SK-N-DZ (cell line): ENCODE data around the gene SCARF1.

Experiments
- DNase-seq: peaks from one replicate; pipeline ENCODE4 v3.0.0-alpha.2; 2015; ENCODE audit warnings: low spot score
- small RNA-seq, 2 experiments: library from RNA; depleted of rRNA; stranded (forward); fragments of <200 nt; gene quantifications; one replicate each; pipeline ENCODE3, GENCODE V24; 2014

Gene SCARF1

GRCh38 chr17:1598399-1599095, 47.0 kb downstream of the SCARF1 start:
- no peak for DNase-seq

- DNase-seq = no peak
These were observed 47.6 kb downstream of the SCARF1 start for GRCh38 chr17:1597861-1598342.

GRCh38 chr17:1593630-1593931, 52.0 kb downstream of the SCARF1 start:
- no peak for DNase-seq

- DNase-seq = no peak
These were observed 52.5 kb downstream of the SCARF1 start for GRCh38 chr17:1592751-1593629.

- no peak for DNase-seq
These were observed 54.0 kb downstream of the SCARF1 start for GRCh38 chr17:1591474-1592090.

- no peak for DNase-seq
These were observed 54.6 kb downstream of the SCARF1 start for GRCh38 chr17:1590747-1591473.

GRCh38 chr17:1590029-1590746, 55.3 kb downstream of the SCARF1 start:
- DNase-seq = no peak

GRCh38 chr17:1588821-1589585, 56.5 kb downstream of the SCARF1 start:
- DNase-seq = no peak

- no peak for DNase-seq
These were observed 61.4 kb downstream of the SCARF1 start for GRCh38 chr17:1584167-1584566.

Small RNA genes lying within 50 kb of the gene (small RNA-seq; reads per million reads assigned to genes)
- 0 reads per million in 2 experiments for gene RN7SL105P
